MM.1S (cell line): ENCODE data around the gene LCLAT1.

Source experiments
- DNase-seq: peaks from one replicate; pipeline ENCODE4 v3.0.0-alpha.2; 2015
- H2AFZ ChIP-seq: fragments of 300-600 bp; sonication (generic); 2 replicates; pipeline ENCODE4 v1.6.0; 2016; ENCODE audit warnings: antibody characterized with exemption, low read length
- H3F3A ChIP-seq: fragments of 300-600 bp; sonication (generic); 2 replicates; pipeline ENCODE4 v1.6.1; 2016; ENCODE audit warnings: mild to moderate bottlenecking, antibody characterized with exemption, low read length, moderate library complexity, mixed read lengths; ENCODE audit not compliant: insufficient read depth
- H3K27ac ChIP-seq: fragments of 300-600 bp; sonication (generic); 2 replicates; pipeline ENCODE4 v1.5.1; 2016; ENCODE audit warnings: mild to moderate bottlenecking, low read length
- H3K27me3 ChIP-seq: fragments of 300-600 bp; sonication (generic); replicated peaks from 2 replicates; pipeline ENCODE4 v1.6.0; 2016; ENCODE audit warnings: low read length; ENCODE audit not compliant: insufficient read depth
- H3K36me3 ChIP-seq: fragments of 300-600 bp; sonication (generic); replicated peaks from 2 replicates; pipeline ENCODE4 v1.6.1; 2016; ENCODE audit warnings: mild to moderate bottlenecking, low read length, mixed read lengths; ENCODE audit not compliant: insufficient read depth
- H3K4me1 ChIP-seq: fragments of 300-600 bp; sonication (generic); 2 replicates; pipeline ENCODE4 v1.6.1; 2016; ENCODE audit warnings: low read length, mixed read lengths
- H3K4me2 ChIP-seq: fragments of 300-600 bp; sonication (generic); 2 replicates; pipeline ENCODE4 v1.6.0; 2016; ENCODE audit warnings: low read depth, low read length
- H3K4me3 ChIP-seq: fragments of 300-600 bp; sonication (generic); 2 replicates; pipeline ENCODE4 v1.5.1; 2016; ENCODE audit warnings: low read length, mixed read lengths
- H3K79me2 ChIP-seq: fragments of 300-600 bp; sonication (generic); 2 replicates; pipeline ENCODE4 v1.6.1; 2016; ENCODE audit warnings: mixed run types, low read length, mixed read lengths
- H3K9ac ChIP-seq: fragments of 300-600 bp; sonication (generic); 2 replicates; pipeline ENCODE4 v1.6.1; 2016; ENCODE audit warnings: low read length, mixed read lengths
- H3K9me2 ChIP-seq: fragments of 300-600 bp; sonication (generic); replicated peaks from 2 replicates; pipeline ENCODE4 v1.6.1; 2016; ENCODE audit warnings: mild to moderate bottlenecking, low read length, mixed read lengths; ENCODE audit not compliant: insufficient read depth
- H3K9me3 ChIP-seq: fragments of 300-600 bp; sonication (generic); replicated peaks from 2 replicates; pipeline ENCODE4 v1.6.1; 2016; ENCODE audit warnings: mild to moderate bottlenecking, low read length, mixed read lengths; ENCODE audit not compliant: insufficient read depth
- H4K20me1 ChIP-seq: fragments of 300-600 bp; sonication (generic); 2 replicates; pipeline ENCODE4 v1.6.1; 2016; ENCODE audit warnings: mild to moderate bottlenecking, low read length, moderate library complexity, mixed read lengths; ENCODE audit not compliant: insufficient read depth
- EZH2 ChIP-seq: fragments of 300-600 bp; sonication (generic); optimal IDR thresholded peaks from 2 replicates; pipeline ENCODE3; 2017; ENCODE audit warnings: low read depth, mild to moderate bottlenecking, antibody characterized with exemption, low read length, mixed read lengths
- EZH2phosphoT487 ChIP-seq: fragments of 300-600 bp; sonication (generic); IDR thresholded peaks from 2 replicates; pipeline ENCODE4 v1.6.1; 2018; ENCODE audit warnings: antibody characterized with exemption, low read length
- TF ChIP-seq, protein P1 (sequence below): fragments of 300-600 bp; sonication (generic); IDR thresholded peaks from 2 replicates; pipeline ENCODE4 v1.5.1; 2016; ENCODE audit warnings: antibody characterized with exemption, low read length, mixed read lengths

The LCLAT1 gene

DNA sequence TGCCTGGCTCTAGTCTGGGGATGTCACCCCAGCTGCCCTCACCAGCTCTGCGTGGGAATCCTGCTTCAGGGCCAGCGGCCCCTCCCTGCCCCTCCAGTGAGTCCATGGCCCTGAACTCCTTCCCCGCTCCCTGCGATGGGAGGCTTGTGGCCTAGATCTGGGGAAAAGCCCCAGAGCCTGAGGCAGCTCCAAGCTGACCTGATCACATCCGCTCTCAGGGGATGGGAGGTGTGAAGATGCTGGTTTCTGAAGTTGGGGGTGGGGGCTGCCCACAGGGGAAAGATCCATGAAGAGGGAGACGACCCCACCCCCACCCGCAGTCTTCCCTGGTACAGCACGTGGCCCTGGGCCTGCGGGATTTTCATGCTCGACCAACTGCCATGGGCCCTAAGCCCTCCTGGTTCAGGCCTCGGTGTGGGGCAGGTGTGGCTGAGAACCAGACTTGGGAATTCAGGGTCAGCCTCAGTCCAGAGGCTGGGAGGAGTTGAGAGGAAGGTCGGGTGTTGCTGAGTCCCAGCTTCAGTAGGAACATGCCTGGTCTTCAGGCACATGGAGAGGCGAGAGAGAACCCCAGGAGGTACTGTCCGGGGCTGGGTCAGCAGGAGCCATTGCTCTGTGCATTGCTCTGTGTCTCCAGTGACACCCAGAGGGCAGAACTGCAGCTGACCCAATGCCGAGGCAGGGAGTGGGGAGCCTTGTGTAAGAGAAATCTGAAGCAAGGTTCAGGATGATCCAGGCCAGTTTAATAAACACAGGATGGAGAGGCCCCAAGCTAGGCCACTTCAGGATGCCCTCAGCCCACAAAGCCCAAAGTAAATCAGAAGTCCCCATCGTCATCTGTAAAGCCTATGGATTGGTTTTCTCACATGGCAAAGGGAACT is 245.1 kb downstream of the LCLAT1 start:
- Histone ChIP-seq H3K4me2 (no peak overlapping the region), H3K27me3 (no peaks in the 10 kb centered on the region)
- no peak for DNase-seq

DNA sequence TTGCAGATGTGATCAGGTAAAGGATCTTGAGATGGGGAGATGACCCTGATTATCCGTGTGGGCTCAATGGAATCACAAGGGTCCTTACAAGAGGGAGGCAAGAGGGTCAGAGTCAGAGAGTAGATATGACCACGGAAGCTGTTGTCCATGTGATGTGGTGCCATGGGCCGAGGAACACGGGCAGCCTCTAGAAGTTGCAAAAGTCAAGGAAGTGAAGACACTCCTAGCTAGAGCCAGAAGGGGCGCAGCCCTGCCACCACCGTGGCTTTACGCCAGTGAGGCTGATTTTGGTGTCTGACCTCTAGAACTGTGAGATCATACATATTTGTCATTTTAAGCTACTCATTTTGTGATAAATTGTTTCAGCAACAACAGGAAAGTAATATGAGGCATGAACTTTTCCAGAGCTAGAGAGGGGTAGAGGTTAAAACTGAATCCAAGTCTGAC is 245.8 kb downstream of the LCLAT1 start:
- no peaks in the 10 kb centered on the region for H3K27me3 ChIP-seq
- no peaks in the 10 kb centered on the region for H3K4me1 ChIP-seq
- no peak overlapping the region for H2AFZ ChIP-seq
- DNase-seq: no peak
- no peaks in the 10 kb centered on the region for H4K20me1 ChIP-seq
- no peaks in the 10 kb centered on the region for H3K79me2 ChIP-seq
- no peak overlapping the region for H3K4me3 ChIP-seq
- no peak overlapping the region for H3K27ac ChIP-seq
- H3K36me3 ChIP-seq: no peaks in the 10 kb centered on the region
- TF ChIP-seq EZH2 (no peak), EZH2phosphoT487 (no peak)
- TF ChIP-seq, protein P1, sequence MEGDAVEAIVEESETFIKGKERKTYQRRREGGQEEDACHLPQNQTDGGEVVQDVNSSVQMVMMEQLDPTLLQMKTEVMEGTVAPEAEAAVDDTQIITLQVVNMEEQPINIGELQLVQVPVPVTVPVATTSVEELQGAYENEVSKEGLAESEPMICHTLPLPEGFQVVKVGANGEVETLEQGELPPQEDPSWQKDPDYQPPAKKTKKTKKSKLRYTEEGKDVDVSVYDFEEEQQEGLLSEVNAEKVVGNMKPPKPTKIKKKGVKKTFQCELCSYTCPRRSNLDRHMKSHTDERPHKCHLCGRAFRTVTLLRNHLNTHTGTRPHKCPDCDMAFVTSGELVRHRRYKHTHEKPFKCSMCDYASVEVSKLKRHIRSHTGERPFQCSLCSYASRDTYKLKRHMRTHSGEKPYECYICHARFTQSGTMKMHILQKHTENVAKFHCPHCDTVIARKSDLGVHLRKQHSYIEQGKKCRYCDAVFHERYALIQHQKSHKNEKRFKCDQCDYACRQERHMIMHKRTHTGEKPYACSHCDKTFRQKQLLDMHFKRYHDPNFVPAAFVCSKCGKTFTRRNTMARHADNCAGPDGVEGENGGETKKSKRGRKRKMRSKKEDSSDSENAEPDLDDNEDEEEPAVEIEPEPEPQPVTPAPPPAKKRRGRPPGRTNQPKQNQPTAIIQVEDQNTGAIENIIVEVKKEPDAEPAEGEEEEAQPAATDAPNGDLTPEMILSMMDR: no peak
- no peaks in the 10 kb centered on the region for H3K9me3 ChIP-seq
- no peak overlapping the region for H3K4me2 ChIP-seq
- no peak overlapping the region for H3K9ac ChIP-seq
- H3K9me2 ChIP-seq: no peaks in the 10 kb centered on the region
- H3F3A ChIP-seq: no peaks in the 10 kb centered on the region

More for the DNA sequence above, 245.1 kb downstream of the LCLAT1 start:
- no peak overlapping the region for H3K27ac ChIP-seq
- no peaks in the 10 kb centered on the region for H3K4me1 ChIP-seq
- H3K9ac ChIP-seq: no peak overlapping the region
- no peaks in the 10 kb centered on the region for H3K79me2 ChIP-seq
- H3K36me3 ChIP-seq: no peaks in the 10 kb centered on the region
- no peak overlapping the region for H3K4me3 ChIP-seq
- no peaks in the 10 kb centered on the region for H3K9me3 ChIP-seq
- H2AFZ ChIP-seq: no peak overlapping the region
- H3F3A ChIP-seq: no peaks in the 10 kb centered on the region
- H4K20me1 ChIP-seq: no peaks in the 10 kb centered on the region
- TF ChIP-seq EZH2: no peak
- TF ChIP-seq, protein P1: no peak
- TF ChIP-seq EZH2phosphoT487: no peak
- no peaks in the 10 kb centered on the region for H3K9me2 ChIP-seq
